ENCODE results near the gene GTF2E1. TPM values are rescaled to one million over a fixed set of nuclear protein-coding genes. Genes with fewer than 3 reads are reported as not detected.

GTF2E1 gene
- total RNA-seq, 4 donors from 2014 or later: 11.3 to 25.5 (median 17.2) TPM

- DNase-seq: no peak
- no peak overlapping the region for H3K4me3 ChIP-seq (replicated peaks in 1 of 3)
- WGBS, 2 donors: 84 to 95% methylated on average over 6 of the region's 6 CpGs
- H3K27ac ChIP-seq: no peak overlapping the region
- no peaks in the 10 kb centered on the region for H3K36me3 ChIP-seq
- H3K27me3 ChIP-seq: no peaks in the 10 kb centered on the region
- TF ChIP-seq POLR2A (IDR thresholded peaks at IDR 0.05) (no peak), CTCF (IDR thresholded peaks at IDR 0.05) (no peak)
- intact Hi-C loops (cut with DNase I): loop anchor here (10.0 kb wide), 1 partner anchor 552 kb away; no protein-coding TSS in a partner anchor
- no peaks in the 10 kb centered on the region for H3K4me1 ChIP-seq
- no peaks in the 10 kb centered on the region for H3K9me3 ChIP-seq
Observed at GRCh38 chr3:120796976-120797375, 54.4 kb downstream of the GTF2E1 start.

- DNase-seq: no peak
- 87 to 97% methylated on average over 2 of the region's 2 CpGs for WGBS, 2 donors
Observed at GRCh38 chr3:120797857-120798256, 55.3 kb downstream of the GTF2E1 start.

GRCh38 chr3:120798346-120798745 lies 55.8 kb downstream of the GTF2E1 start:
- Histone ChIP-seq H3K9me3 (no peaks in the 10 kb centered on the region), H3K27me3 (no peaks in the 10 kb centered on the region), H3K27ac (no peak overlapping the region), H3K4me3 (replicated peaks in 1 of 3) (no peak overlapping the region), H3K36me3 (no peaks in the 10 kb centered on the region), H3K4me1 (no peaks in the 10 kb centered on the region)
- intact Hi-C loops (cut with DNase I): loop anchor here (10.0 kb wide), 1 partner anchor 554 kb away; no protein-coding TSS in a partner anchor
- no peak for TF ChIP-seq CTCF (IDR thresholded peaks at IDR 0.05)
- TF ChIP-seq POLR2A (IDR thresholded peaks at IDR 0.05): no peak
- DNase-seq: no peak
- 61 to 81% methylated on average over 1 of the region's 1 CpG for WGBS, 2 donors

More at GRCh38 chr3:120797857-120798256, 55.3 kb downstream of the GTF2E1 start:
- no peaks in the 10 kb centered on the region for H3K27me3 ChIP-seq
- no peak overlapping the region for H3K4me3 ChIP-seq (replicated peaks in 1 of 3)
- H3K36me3 ChIP-seq: no peaks in the 10 kb centered on the region
- no peaks in the 10 kb centered on the region for H3K4me1 ChIP-seq
- no peaks in the 10 kb centered on the region for H3K9me3 ChIP-seq
- intact Hi-C loops (cut with DNase I): loop anchor here (10.0 kb wide), 1 partner anchor 553 kb away; no protein-coding TSS in a partner anchor
- no peak overlapping the region for H3K27ac ChIP-seq
- TF ChIP-seq CTCF (IDR thresholded peaks at IDR 0.05) (no peak), POLR2A (IDR thresholded peaks at IDR 0.05) (no peak)

- Histone ChIP-seq H3K36me3 (no peaks in the 10 kb centered on the region), H3K4me1 (no peaks in the 10 kb centered on the region), H3K27me3 (no peaks in the 10 kb centered on the region), H3K9me3 (no peaks in the 10 kb centered on the region), H3K4me3 (replicated peaks in 1 of 3) (no peak overlapping the region), H3K27ac (no peak overlapping the region)
- no peak for DNase-seq
- TF ChIP-seq CTCF (IDR thresholded peaks at IDR 0.05): no peak
- no peak for TF ChIP-seq POLR2A (IDR thresholded peaks at IDR 0.05)
- intact Hi-C loops (cut with DNase I): no loop called here
Observed at GRCh38 chr3:120800625-120801024, 58.1 kb downstream of the GTF2E1 start.

GRCh38 chr3:120801484-120801883 lies 58.9 kb downstream of the GTF2E1 start:
- Histone ChIP-seq H3K27me3 (no peaks in the 10 kb centered on the region), H3K4me3 (replicated peaks in 1 of 3) (no peak overlapping the region), H3K27ac (no peak overlapping the region), H3K4me1 (no peaks in the 10 kb centered on the region), H3K36me3 (no peaks in the 10 kb centered on the region), H3K9me3 (no peaks in the 10 kb centered on the region)
- WGBS, 2 donors: 79 to 83% methylated on average over 2 of the region's 2 CpGs
- no peak for DNase-seq
- intact Hi-C loops (cut with DNase I): no loop called here
- no peak for TF ChIP-seq POLR2A (IDR thresholded peaks at IDR 0.05)
- no peak for TF ChIP-seq CTCF (IDR thresholded peaks at IDR 0.05)

Measured in thyroid gland (tissue), 4 donors.